ENCODE data around the gene DEFB121.

DEFB121 gene

GRCh38 chr20:31406115-31406514 is at the start of gene DEFB121:
DEFB121 (minus strand) TSS chr20:31406215; CDS start chr20:31406152, 63 bp downstream.
- no peak within 1 kb of the TSS for H3K4me3 ChIP-seq (ENCODE audit: low read depth, low read length)
- DNase-seq (ENCODE audit: low read depth, low spot score): no peak
- in situ Hi-C loops (cut with HindIII; ENCODE audit: low sequenced_read_pairs): no loop called here
- TF ChIP-seq, protein P1, sequence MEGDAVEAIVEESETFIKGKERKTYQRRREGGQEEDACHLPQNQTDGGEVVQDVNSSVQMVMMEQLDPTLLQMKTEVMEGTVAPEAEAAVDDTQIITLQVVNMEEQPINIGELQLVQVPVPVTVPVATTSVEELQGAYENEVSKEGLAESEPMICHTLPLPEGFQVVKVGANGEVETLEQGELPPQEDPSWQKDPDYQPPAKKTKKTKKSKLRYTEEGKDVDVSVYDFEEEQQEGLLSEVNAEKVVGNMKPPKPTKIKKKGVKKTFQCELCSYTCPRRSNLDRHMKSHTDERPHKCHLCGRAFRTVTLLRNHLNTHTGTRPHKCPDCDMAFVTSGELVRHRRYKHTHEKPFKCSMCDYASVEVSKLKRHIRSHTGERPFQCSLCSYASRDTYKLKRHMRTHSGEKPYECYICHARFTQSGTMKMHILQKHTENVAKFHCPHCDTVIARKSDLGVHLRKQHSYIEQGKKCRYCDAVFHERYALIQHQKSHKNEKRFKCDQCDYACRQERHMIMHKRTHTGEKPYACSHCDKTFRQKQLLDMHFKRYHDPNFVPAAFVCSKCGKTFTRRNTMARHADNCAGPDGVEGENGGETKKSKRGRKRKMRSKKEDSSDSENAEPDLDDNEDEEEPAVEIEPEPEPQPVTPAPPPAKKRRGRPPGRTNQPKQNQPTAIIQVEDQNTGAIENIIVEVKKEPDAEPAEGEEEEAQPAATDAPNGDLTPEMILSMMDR (IDR thresholded peaks at IDR 0.05; ENCODE audit: low read depth, low read length): no peak

DNA sequence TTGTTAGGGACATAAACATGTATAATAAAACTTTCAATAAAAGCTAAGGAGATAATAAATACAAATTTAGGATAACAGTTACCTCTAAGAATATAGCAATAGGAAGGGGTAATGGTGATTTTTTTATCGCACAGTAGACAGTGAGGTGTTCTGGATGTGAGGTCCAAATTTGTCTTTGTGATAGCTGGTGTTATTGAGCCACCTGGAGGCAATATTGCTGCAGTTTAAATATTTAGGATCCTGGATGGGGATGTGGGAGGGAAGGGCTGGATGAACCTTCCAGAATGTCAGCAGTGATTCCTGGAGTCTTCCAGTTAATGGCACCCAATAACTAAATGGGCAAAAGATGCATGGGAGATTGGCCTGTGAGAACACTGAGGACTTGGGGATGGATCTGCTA is 48.3 kb upstream of the DEFB121 start:
- no peak overlapping the region for H3K4me3 ChIP-seq (ENCODE audit: low read depth, low read length)
- in situ Hi-C loops (cut with HindIII; ENCODE audit: low sequenced_read_pairs): no loop called here
- TF ChIP-seq, protein P1 (IDR thresholded peaks at IDR 0.05; ENCODE audit: low read depth, low read length): no peak

GRCh38 chr20:31452575-31452974 is 46.6 kb upstream of the DEFB121 start:
- TF ChIP-seq, protein P1 (IDR thresholded peaks at IDR 0.05; ENCODE audit: low read depth, low read length): no peak
- in situ Hi-C loops (cut with HindIII; ENCODE audit: low sequenced_read_pairs): no loop called here
- no peak overlapping the region for H3K4me3 ChIP-seq (ENCODE audit: low read depth, low read length)
- no peak for DNase-seq (ENCODE audit: low read depth, low spot score)

More for the DNA sequence above, 48.3 kb upstream of the DEFB121 start:
- no peak for DNase-seq (ENCODE audit: low read depth, low spot score)

GRCh38 chr20:31449511-31450414 is 43.7 kb upstream of the DEFB121 start:
- H3K4me3 ChIP-seq (ENCODE audit: low read depth, low read length): no peak overlapping the region
- DNase-seq (ENCODE audit: low read depth, low spot score): no peak
- TF ChIP-seq, protein P1 (IDR thresholded peaks at IDR 0.05; ENCODE audit: low read depth, low read length): no peak
- in situ Hi-C loops (cut with HindIII; ENCODE audit: low sequenced_read_pairs): no loop called here

DNA sequence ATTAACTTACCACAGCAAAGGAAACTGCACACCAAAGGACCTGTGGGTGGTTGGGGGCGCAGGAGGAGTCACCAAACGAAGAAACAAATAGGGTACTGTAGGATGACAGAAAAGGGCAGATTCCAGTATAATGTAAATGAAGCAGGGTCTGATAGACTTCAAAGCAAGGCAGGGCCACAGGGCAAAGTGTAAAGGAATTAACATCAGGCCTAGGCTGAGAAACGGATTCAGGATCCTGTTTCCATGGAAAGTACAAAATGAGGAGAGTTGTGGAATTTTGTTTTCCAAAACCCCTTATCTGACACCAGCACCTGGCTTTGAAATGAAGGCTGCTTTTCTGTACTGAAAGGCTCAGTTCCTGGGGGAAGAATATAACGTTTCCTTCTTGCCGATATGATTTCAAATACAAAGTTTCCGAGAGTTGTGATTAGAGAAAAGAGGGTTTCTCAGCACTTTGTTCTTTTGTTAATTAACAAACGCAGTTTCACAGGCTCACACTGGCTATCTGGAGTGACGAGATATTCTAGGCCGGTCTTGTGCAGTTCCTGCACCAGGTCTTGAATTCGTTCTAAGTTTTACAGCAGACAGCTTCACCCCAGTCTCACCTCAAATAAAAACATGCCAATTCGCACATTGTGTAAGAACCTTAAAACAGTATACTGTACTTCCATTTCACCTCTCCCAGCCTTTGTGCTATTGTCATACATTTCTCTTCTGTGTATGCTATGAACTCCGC is 40.2 kb upstream of the DEFB121 start:
- no peak for DNase-seq (ENCODE audit: low read depth, low spot score)
- in situ Hi-C loops (cut with HindIII; ENCODE audit: low sequenced_read_pairs): no loop called here
- H3K4me3 ChIP-seq (ENCODE audit: low read depth, low read length): no peak overlapping the region
- TF ChIP-seq, protein P1 (IDR thresholded peaks at IDR 0.05; ENCODE audit: low read depth, low read length): no peak

- in situ Hi-C loops (cut with HindIII; ENCODE audit: low sequenced_read_pairs): no loop called here
- TF ChIP-seq, protein P1 (IDR thresholded peaks at IDR 0.05; ENCODE audit: low read depth, low read length): no peak
- no peak for DNase-seq (ENCODE audit: low read depth, low spot score)
- H3K4me3 ChIP-seq (ENCODE audit: low read depth, low read length): no peak within 1 kb of the TSS
These were observed 34.1 kb upstream of the DEFB121 start, which contains the start of gene DEFB123 for GRCh38 chr20:31440012-31440659. DEFB123 (plus strand) TSS chr20:31440632; CDS start chr20:31440699, 67 bp downstream.

All from astrocyte of the spinal cord (primary cell).